MM.1S (cell line): ENCODE results near the gene PTGDS.

Experiments
- DNase-seq: peaks from one replicate; pipeline ENCODE4 v3.0.0-alpha.2; 2015
- H2AFZ ChIP-seq: fragments of 300-600 bp; sonication (generic); 2 replicates; pipeline ENCODE4 v1.6.0; 2016; ENCODE audit warnings: antibody characterized with exemption, low read length
- H3F3A ChIP-seq: fragments of 300-600 bp; sonication (generic); 2 replicates; pipeline ENCODE4 v1.6.1; 2016; ENCODE audit warnings: mild to moderate bottlenecking, antibody characterized with exemption, low read length, moderate library complexity, mixed read lengths; ENCODE audit not compliant: insufficient read depth
- H3K27ac ChIP-seq: fragments of 300-600 bp; sonication (generic); 2 replicates; pipeline ENCODE4 v1.5.1; 2016; ENCODE audit warnings: mild to moderate bottlenecking, low read length
- H3K27me3 ChIP-seq: fragments of 300-600 bp; sonication (generic); replicated peaks from 2 replicates; pipeline ENCODE4 v1.6.0; 2016; ENCODE audit warnings: low read length; ENCODE audit not compliant: insufficient read depth
- H3K36me3 ChIP-seq: fragments of 300-600 bp; sonication (generic); replicated peaks from 2 replicates; pipeline ENCODE4 v1.6.1; 2016; ENCODE audit warnings: mild to moderate bottlenecking, low read length, mixed read lengths; ENCODE audit not compliant: insufficient read depth
- H3K4me1 ChIP-seq: fragments of 300-600 bp; sonication (generic); 2 replicates; pipeline ENCODE4 v1.6.1; 2016; ENCODE audit warnings: low read length, mixed read lengths
- H3K4me2 ChIP-seq: fragments of 300-600 bp; sonication (generic); 2 replicates; pipeline ENCODE4 v1.6.0; 2016; ENCODE audit warnings: low read depth, low read length
- H3K4me3 ChIP-seq: fragments of 300-600 bp; sonication (generic); 2 replicates; pipeline ENCODE4 v1.5.1; 2016; ENCODE audit warnings: low read length, mixed read lengths
- H3K79me2 ChIP-seq: fragments of 300-600 bp; sonication (generic); 2 replicates; pipeline ENCODE4 v1.6.1; 2016; ENCODE audit warnings: mixed run types, low read length, mixed read lengths
- H3K9ac ChIP-seq: fragments of 300-600 bp; sonication (generic); 2 replicates; pipeline ENCODE4 v1.6.1; 2016; ENCODE audit warnings: low read length, mixed read lengths
- H3K9me2 ChIP-seq: fragments of 300-600 bp; sonication (generic); replicated peaks from 2 replicates; pipeline ENCODE4 v1.6.1; 2016; ENCODE audit warnings: mild to moderate bottlenecking, low read length, mixed read lengths; ENCODE audit not compliant: insufficient read depth
- H3K9me3 ChIP-seq: fragments of 300-600 bp; sonication (generic); replicated peaks from 2 replicates; pipeline ENCODE4 v1.6.1; 2016; ENCODE audit warnings: mild to moderate bottlenecking, low read length, mixed read lengths; ENCODE audit not compliant: insufficient read depth
- H4K20me1 ChIP-seq: fragments of 300-600 bp; sonication (generic); 2 replicates; pipeline ENCODE4 v1.6.1; 2016; ENCODE audit warnings: mild to moderate bottlenecking, low read length, moderate library complexity, mixed read lengths; ENCODE audit not compliant: insufficient read depth
- EZH2 ChIP-seq: fragments of 300-600 bp; sonication (generic); optimal IDR thresholded peaks from 2 replicates; pipeline ENCODE3; 2017; ENCODE audit warnings: low read depth, mild to moderate bottlenecking, antibody characterized with exemption, low read length, mixed read lengths
- EZH2phosphoT487 ChIP-seq: fragments of 300-600 bp; sonication (generic); IDR thresholded peaks from 2 replicates; pipeline ENCODE4 v1.6.1; 2018; ENCODE audit warnings: antibody characterized with exemption, low read length
- TF ChIP-seq, protein P1 (sequence below): fragments of 300-600 bp; sonication (generic); IDR thresholded peaks from 2 replicates; pipeline ENCODE4 v1.5.1; 2016; ENCODE audit warnings: antibody characterized with exemption, low read length, mixed read lengths

PTGDS gene

DNA sequence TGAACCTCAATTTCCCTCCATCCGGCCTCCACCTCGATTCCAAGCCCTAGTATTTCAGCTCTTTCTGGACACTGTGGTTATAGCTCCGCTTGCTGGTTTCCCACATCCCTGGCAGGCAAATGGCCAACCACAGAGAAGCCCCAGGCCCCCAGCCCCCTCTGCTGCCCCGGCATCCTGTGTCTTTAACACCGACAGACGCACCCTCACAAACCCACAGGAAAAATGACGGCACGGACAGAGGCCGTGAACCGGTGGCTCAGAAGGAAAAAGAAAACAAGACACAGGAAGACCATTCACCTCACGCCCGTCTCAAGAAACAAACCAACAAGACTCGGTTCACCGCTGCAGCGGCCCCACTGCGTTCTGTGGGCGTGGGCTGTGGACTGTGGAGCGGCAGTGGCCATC lies 20.5 kb downstream of the PTGDS start:
- Histone ChIP-seq H2AFZ (no peak overlapping the region), H3K36me3 (no peaks in the 10 kb centered on the region), H4K20me1 (no peaks in the 10 kb centered on the region), H3K79me2 (no peaks in the 10 kb centered on the region), H3K9ac (no peak overlapping the region), H3K4me2 (no peak overlapping the region), H3K9me2 (no peaks in the 10 kb centered on the region), H3K27me3 (peaks cover 40% of the 10 kb centered on the region), H3K4me1 (peaks cover 2% of the 10 kb centered on the region; the same call in 1 of the 2 replicates), H3K4me3 (no peak overlapping the region), H3K27ac (no peak overlapping the region), H3F3A (peaks cover 2% of the 10 kb centered on the region; the same call in 1 of the 2 replicates), H3K9me3 (no peaks in the 10 kb centered on the region)
- no peak for DNase-seq
- no peak for TF ChIP-seq EZH2phosphoT487

DNA sequence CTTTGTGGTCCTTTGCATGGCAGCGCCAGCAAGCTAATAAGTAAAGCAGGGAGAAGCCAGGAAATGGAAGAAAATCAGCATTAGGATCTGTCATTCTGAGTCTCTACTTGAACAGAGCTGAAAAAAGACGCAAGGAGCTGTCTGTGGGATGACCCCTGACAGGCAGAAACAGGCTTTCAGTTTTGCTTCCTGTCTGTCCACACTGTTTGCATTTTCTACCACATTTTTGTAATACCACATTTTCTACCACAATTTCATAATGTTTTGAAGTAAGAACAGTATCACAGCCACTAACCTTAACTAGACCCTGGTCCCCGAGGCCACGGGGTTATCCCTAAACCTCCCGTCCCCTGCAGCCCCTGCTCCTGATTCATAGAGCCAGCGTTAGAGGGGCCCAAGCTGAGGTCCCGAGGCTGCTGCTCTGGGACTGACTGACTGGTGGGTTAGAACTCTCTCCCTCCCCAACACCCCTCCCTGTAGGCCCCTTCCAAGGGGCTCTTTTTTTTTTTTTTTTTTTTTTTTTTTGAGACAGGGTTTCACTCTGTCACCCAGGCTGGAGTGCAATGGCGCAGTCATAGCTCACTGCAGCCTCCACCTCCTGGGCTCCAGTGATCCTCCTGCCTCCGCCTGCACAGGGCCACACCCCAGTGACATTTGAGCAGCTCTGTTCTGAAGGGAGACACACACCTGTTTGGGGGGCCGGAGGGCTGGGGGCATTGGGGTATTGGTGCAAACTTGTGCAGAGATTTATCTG lies 23.1 kb downstream of the PTGDS start:
- Histone ChIP-seq H3K27me3 (peaks cover 56% of the 10 kb centered on the region), H3K36me3 (no peaks in the 10 kb centered on the region), H3F3A (peaks cover 2% of the 10 kb centered on the region; the same call in 1 of the 2 replicates), H3K4me1 (peaks cover 2% of the 10 kb centered on the region; the same call in 1 of the 2 replicates), H3K79me2 (no peaks in the 10 kb centered on the region), H3K9me2 (no peaks in the 10 kb centered on the region), H3K4me2 (peak overlapping the region; percentile 60), H2AFZ (0 out of 2 replicates have a peak overlapping the region, but pooled peaks have one; percentile 1), H3K27ac (no peak overlapping the region), H3K4me3 (peak overlapping the region; percentile 28; the same call in 1 of the 2 replicates), H4K20me1 (no peaks in the 10 kb centered on the region), H3K9ac (no peak overlapping the region), H3K9me3 (no peaks in the 10 kb centered on the region)
- peak; percentile 69 for DNase-seq
- TF ChIP-seq EZH2phosphoT487, result no peak
- TF ChIP-seq, protein P1, sequence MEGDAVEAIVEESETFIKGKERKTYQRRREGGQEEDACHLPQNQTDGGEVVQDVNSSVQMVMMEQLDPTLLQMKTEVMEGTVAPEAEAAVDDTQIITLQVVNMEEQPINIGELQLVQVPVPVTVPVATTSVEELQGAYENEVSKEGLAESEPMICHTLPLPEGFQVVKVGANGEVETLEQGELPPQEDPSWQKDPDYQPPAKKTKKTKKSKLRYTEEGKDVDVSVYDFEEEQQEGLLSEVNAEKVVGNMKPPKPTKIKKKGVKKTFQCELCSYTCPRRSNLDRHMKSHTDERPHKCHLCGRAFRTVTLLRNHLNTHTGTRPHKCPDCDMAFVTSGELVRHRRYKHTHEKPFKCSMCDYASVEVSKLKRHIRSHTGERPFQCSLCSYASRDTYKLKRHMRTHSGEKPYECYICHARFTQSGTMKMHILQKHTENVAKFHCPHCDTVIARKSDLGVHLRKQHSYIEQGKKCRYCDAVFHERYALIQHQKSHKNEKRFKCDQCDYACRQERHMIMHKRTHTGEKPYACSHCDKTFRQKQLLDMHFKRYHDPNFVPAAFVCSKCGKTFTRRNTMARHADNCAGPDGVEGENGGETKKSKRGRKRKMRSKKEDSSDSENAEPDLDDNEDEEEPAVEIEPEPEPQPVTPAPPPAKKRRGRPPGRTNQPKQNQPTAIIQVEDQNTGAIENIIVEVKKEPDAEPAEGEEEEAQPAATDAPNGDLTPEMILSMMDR, result no peak
- no peak for TF ChIP-seq EZH2

DNA sequence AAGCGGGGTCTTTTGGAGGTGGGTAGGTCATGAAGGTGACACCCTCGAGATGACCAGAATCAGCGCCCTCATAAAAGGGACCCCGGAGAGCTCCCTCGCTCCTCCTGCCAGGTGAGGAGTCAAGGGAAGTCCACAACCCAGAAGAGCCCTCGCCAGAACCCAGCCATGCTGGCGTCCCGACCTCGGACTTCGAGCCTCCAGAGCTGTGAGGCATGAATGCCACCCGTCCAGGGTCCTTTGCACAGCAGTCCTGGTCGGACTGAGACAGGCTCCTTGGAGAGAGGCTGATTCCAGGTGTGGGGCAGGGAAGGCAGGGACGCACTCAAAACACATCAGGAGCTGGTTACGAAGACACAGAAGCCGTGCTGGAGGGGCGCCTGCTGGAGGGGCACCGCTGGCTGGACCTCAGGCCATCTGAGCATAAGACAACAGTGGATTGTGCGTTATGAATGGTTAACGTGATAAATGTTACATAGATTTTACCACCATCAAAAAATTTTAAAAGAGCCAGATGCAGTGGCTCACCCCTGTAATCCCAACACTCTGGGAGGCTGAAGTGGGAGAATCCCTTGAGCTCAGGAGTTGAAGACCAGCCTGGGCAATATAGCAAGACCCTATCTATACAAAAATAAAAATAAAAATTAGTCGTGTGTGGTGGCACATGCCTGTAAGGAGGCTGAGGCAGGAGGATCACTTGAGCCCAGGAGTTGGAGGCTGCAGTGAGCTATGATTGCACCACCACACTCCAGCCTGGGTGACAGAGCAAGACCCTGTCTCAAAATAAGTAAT lies 24.7 kb downstream of the PTGDS start:
- TF ChIP-seq, protein P1, result no peak
- no peak for TF ChIP-seq EZH2
- TF ChIP-seq EZH2phosphoT487, result no peak
- Histone ChIP-seq H3K36me3 (no peaks in the 10 kb centered on the region), H3K4me2 (no peak overlapping the region), H3K79me2 (no peaks in the 10 kb centered on the region), H3F3A (peaks cover 2% of the 10 kb centered on the region; the same call in 1 of the 2 replicates), H3K9me3 (no peaks in the 10 kb centered on the region), H3K4me3 (no peak overlapping the region), H3K9ac (no peak overlapping the region), H3K27ac (no peak overlapping the region), H3K9me2 (no peaks in the 10 kb centered on the region), H3K4me1 (peaks cover 2% of the 10 kb centered on the region; the same call in 1 of the 2 replicates), H4K20me1 (no peaks in the 10 kb centered on the region), H2AFZ (no peak overlapping the region), H3K27me3 (peaks cover 60% of the 10 kb centered on the region)
- no peak for DNase-seq
